Activated CD8-positive, alpha-beta T cell treated with anti-CD3 and anti-CD28 coated beads for 36 hours (primary cell): ENCODE data around the gene SLC38A10. TPM values are rescaled to one million over a fixed set of nuclear protein-coding genes. Genes with fewer than 3 reads are reported as not detected.

Experiments used
- ATAC-seq: fragments of 200-7000 bp; cut with Tn5 transposase; one replicate; pipeline ENCODE4 v1.10.0; 2021; ENCODE audit warnings: mild to moderate bottlenecking, moderate library complexity
- CTCF ChIA-PET: fragments of 350-600 bp; sonication (Branson Sonifier 250); formaldehyde crosslinking; loops from one replicate; lab custom pipeline; 2021; ENCODE audit warnings: antibody characterized with exemption; lab: Charles Lee
- POLR2A ChIA-PET: fragments of 350-600 bp; sonication (Branson Sonifier 250); formaldehyde crosslinking; loops from one replicate; lab custom pipeline; 2021; ENCODE audit warnings: antibody characterized with exemption; lab: Charles Lee
- DNase-seq: peaks from one replicate; pipeline ENCODE4 v3.0.0-alpha.2; 2020
- H3K27ac Mint-ChIP-seq: one replicate; pipeline ENCODE4 v1.8.0; 2021; ENCODE audit warnings: mild to moderate bottlenecking, mixed read lengths
- H3K27me3 Mint-ChIP-seq: one replicate; pipeline ENCODE4 v1.8.0; 2021; ENCODE audit warnings: mixed read lengths
- H3K36me3 Mint-ChIP-seq: one replicate; pipeline ENCODE4 v1.8.0; 2021; ENCODE audit warnings: low read depth, mixed read lengths
- H3K4me1 Mint-ChIP-seq: one replicate; pipeline ENCODE4 v1.8.0; 2021; ENCODE audit warnings: low read depth, mixed read lengths
- H3K4me3 Mint-ChIP-seq: one replicate; pipeline ENCODE4 v1.8.0; 2021; ENCODE audit warnings: mild to moderate bottlenecking, moderate library complexity, mixed read lengths
- H3K9me3 Mint-ChIP-seq: one replicate; pipeline ENCODE4 v1.8.0; 2021; ENCODE audit warnings: mixed read lengths
- CTCF ChIP-seq: fragments of 200-600 bp; IDR thresholded peaks from one replicate; pipeline ENCODE4 v1.8.0; 2022; ENCODE audit warnings: antibody characterized with exemption, mild to moderate bottlenecking
- intact Hi-C: fragments of 100-400 bp; cut with micrococcal nuclease; formaldehyde crosslinking; loops from one replicate; pipeline ENCODE4 v1.10.0; 2022
- total RNA-seq, 2 experiments: library from RNA; stranded (reverse); gene quantifications; one replicate each; pipeline ENCODE4 v1.2.3, GENCODE V29; 2021

The SLC38A10 gene
- total RNA-seq, 2 experiments from 2014 or later, result 42.7 to 45.4 TPM

GRCh38 chr17:81233316-81233715 lies 61.8 kb downstream of the SLC38A10 start:
- H3K36me3 Mint-ChIP-seq, result peaks cover 7% of the 10 kb centered on the region
- intact Hi-C loops, result no loop called here
- no peak for TF ChIP-seq CTCF
- POLR2A ChIA-PET, result no interaction called here
- no peak overlapping the region for H3K4me3 Mint-ChIP-seq
- no peaks in the 10 kb centered on the region for H3K9me3 Mint-ChIP-seq
- H3K27ac Mint-ChIP-seq, result no peak overlapping the region
- peaks cover 10% of the 10 kb centered on the region for H3K4me1 Mint-ChIP-seq
- no peak for DNase-seq
- no peak for ATAC-seq
- CTCF ChIA-PET, result interaction anchor here (1.3 kb wide), 1 partner anchor 20 kb away, joined by 4 read pairs; no protein-coding TSS in a partner anchor
- H3K27me3 Mint-ChIP-seq, result no peaks in the 10 kb centered on the region

- no peak overlapping the region for H3K4me3 Mint-ChIP-seq
- no peaks in the 10 kb centered on the region for H3K9me3 Mint-ChIP-seq
- DNase-seq, result no peak
- ChIA-PET POLR2A (interaction anchor here (0.9 kb wide), 1 partner anchor 10 kb away, joined by 3 read pairs; the partner anchor contains the start of gene CEP131), CTCF (interaction anchor here (1.3 kb wide), 1 partner anchor 20 kb away, joined by 4 read pairs; no protein-coding TSS in a partner anchor)
- peaks cover 11% of the 10 kb centered on the region for H3K4me1 Mint-ChIP-seq
- no peak for TF ChIP-seq CTCF
- no peak for ATAC-seq
- peaks cover 7% of the 10 kb centered on the region for H3K36me3 Mint-ChIP-seq
- intact Hi-C loops, result no loop called here
- no peaks in the 10 kb centered on the region for H3K27me3 Mint-ChIP-seq
- no peak overlapping the region for H3K27ac Mint-ChIP-seq
Measured at GRCh38 chr17:81232616-81233241, 62.4 kb downstream of the SLC38A10 start.

- peaks cover 7% of the 10 kb centered on the region for H3K36me3 Mint-ChIP-seq
- POLR2A ChIA-PET, result interaction anchor here (0.9 kb wide), 1 partner anchor 9 kb away, joined by 3 read pairs; the partner anchor contains the start of gene CEP131
- ATAC-seq, result no peak
Measured at GRCh38 chr17:81231766-81232581, 63.1 kb downstream of the SLC38A10 start.

GRCh38 chr17:81231121-81231645 lies 63.9 kb downstream of the SLC38A10 start:
- H3K27me3 Mint-ChIP-seq, result no peaks in the 10 kb centered on the region
- H3K9me3 Mint-ChIP-seq, result no peaks in the 10 kb centered on the region
- ChIA-PET CTCF (no interaction called here), POLR2A (no interaction called here)
- ATAC-seq (no peak), DNase-seq (no peak)
- H3K4me1 Mint-ChIP-seq, result peaks cover 8% of the 10 kb centered on the region
- intact Hi-C loops, result no loop called here
- no peak for TF ChIP-seq CTCF
- no peak overlapping the region for H3K27ac Mint-ChIP-seq
- no peak overlapping the region for H3K4me3 Mint-ChIP-seq
- H3K36me3 Mint-ChIP-seq, result peaks cover 7% of the 10 kb centered on the region

More at GRCh38 chr17:81231766-81232581, 63.1 kb downstream of the SLC38A10 start:
- Mint-ChIP-seq H3K4me3 (no peak overlapping the region), H3K4me1 (peaks cover 8% of the 10 kb centered on the region), H3K27ac (no peak overlapping the region), H3K27me3 (no peaks in the 10 kb centered on the region), H3K9me3 (no peaks in the 10 kb centered on the region)
- no peak for DNase-seq
- intact Hi-C loops, result no loop called here
- CTCF ChIA-PET, result no interaction called here
- TF ChIP-seq CTCF, result no peak
